Parathyroid adenoma (tissue), 2 donors: ENCODE data around the gene LPAR5.

ENCODE experiments used
- H2AFZ ChIP-seq: fragments of 300-600 bp; sonication (generic); one replicate; pipeline ENCODE4 v1.7.0; 2017; ENCODE audit warnings: antibody characterized with exemption, mild to moderate bottlenecking
- H3K27ac ChIP-seq: fragments of 300-600 bp; sonication (generic); one replicate; pipeline ENCODE4 v1.7.0; 2017
- H3K27me3 ChIP-seq: fragments of 300-600 bp; sonication (generic); one replicate; pipeline ENCODE4 v1.7.0; 2017; ENCODE audit warnings: low read length; ENCODE audit not compliant: control insufficient read depth, insufficient read depth
- H3K36me3 ChIP-seq: fragments of 300-600 bp; sonication (generic); one replicate; pipeline ENCODE4 v1.7.0; 2017; ENCODE audit warnings: low read length; ENCODE audit not compliant: control insufficient read depth, insufficient read depth
- H3K4me1 ChIP-seq: fragments of 300-600 bp; sonication (generic); one replicate; pipeline ENCODE4 v1.7.0; 2017; ENCODE audit warnings: control low read depth
- H3K4me2 ChIP-seq: fragments of 300-600 bp; sonication (generic); one replicate; pipeline ENCODE4 v1.7.0; 2017; ENCODE audit warnings: low read length
- H3K4me3 ChIP-seq: fragments of 300-600 bp; sonication (generic); one replicate; pipeline ENCODE4 v1.7.0; 2017; ENCODE audit warnings: low read depth, low read length
- H3K79me2 ChIP-seq: fragments of 300-600 bp; sonication (generic); one replicate; pipeline ENCODE4 v1.7.0; 2017; ENCODE audit warnings: control low read depth
- H3K9ac ChIP-seq: fragments of 300-600 bp; sonication (generic); one replicate; pipeline ENCODE4 v1.7.0; 2017; ENCODE audit warnings: mild to moderate bottlenecking
- H3K9me3 ChIP-seq: fragments of 300-600 bp; sonication (generic); one replicate; pipeline ENCODE4 v1.7.0; 2017; ENCODE audit warnings: low read length; ENCODE audit not compliant: control insufficient read depth
- CTCF ChIP-seq: fragments of 300-600 bp; sonication (generic); IDR thresholded peaks from one replicate; pipeline ENCODE4 v1.7.0; 2017; ENCODE audit warnings: antibody characterized with exemption, mild to moderate bottlenecking
- donor health status: primary hyperparathyroidism.

Gene LPAR5

DNA sequence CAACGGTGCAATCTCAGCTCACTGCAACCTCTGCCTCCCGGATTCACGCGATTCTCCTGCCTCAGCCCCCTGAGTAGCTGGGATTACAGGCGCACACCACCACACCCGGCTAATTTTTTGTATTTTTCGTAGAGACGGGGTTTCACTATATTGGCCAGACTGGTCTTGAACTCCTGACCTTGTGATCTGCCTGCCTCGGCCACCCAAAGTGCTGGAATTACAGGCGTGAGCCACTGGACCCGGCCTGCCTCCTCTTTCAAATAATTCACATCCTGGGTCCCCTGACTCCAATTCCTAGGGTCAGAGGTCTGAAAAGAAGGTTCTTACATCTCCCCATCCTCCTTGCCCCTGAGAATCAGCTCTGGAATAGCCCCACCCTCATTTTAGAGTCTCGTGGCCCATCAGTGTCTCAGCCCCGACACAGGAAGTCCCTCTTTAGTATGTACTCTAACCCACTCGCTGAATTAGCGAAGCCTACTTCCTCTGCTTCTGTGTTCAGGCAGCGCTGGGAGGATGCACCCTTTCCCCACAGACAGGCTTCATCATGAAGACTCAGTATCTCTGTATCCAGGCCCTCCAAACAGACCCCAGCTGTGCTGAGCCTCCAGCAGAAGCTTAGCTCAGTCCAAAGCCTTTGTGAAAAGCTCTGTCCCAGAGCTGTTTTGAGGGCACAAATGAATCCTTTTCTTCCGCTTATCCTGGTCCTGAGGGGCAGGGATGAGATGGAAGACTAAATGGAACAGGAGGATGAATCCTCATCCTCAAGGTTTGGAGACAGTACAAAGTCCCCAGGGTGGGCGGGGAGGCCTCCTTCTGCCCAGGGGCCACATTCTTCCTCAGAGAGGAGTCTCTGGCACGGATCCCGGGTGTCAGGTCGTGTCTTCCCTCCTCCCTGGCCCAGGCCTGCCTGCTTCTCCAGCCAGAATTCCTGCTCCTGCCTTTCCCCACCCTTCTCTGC is 3.5 kb downstream of the LPAR5 start:
- peak overlapping the region; percentile 69 for H2AFZ ChIP-seq
- no peaks in the 10 kb centered on the region for H3K9me3 ChIP-seq
- no peak overlapping the region for H3K9ac ChIP-seq
- no peak for TF ChIP-seq CTCF
- no peaks in the 10 kb centered on the region for H3K27me3 ChIP-seq
- H3K4me1 ChIP-seq = peaks cover 2% of the 10 kb centered on the region
- no peaks in the 10 kb centered on the region for H3K79me2 ChIP-seq
- H3K36me3 ChIP-seq = no peaks in the 10 kb centered on the region
- H3K4me3 ChIP-seq = no peak overlapping the region
- peak overlapping the region; percentile 39 for H3K27ac ChIP-seq
- H3K4me2 ChIP-seq = no peak overlapping the region

GRCh38 chr12:6631549-6631961 is 4.2 kb downstream of the LPAR5 start:
- Histone ChIP-seq H3K79me2 (no peaks in the 10 kb centered on the region), H3K9me3 (no peaks in the 10 kb centered on the region), H3K27me3 (no peaks in the 10 kb centered on the region), H3K36me3 (no peaks in the 10 kb centered on the region), H3K27ac (no peak overlapping the region), H2AFZ (no peak overlapping the region), H3K4me1 (peaks cover 2% of the 10 kb centered on the region), H3K9ac (no peak overlapping the region), H3K4me2 (no peak overlapping the region), H3K4me3 (no peak overlapping the region)
- TF ChIP-seq CTCF = no peak

DNA sequence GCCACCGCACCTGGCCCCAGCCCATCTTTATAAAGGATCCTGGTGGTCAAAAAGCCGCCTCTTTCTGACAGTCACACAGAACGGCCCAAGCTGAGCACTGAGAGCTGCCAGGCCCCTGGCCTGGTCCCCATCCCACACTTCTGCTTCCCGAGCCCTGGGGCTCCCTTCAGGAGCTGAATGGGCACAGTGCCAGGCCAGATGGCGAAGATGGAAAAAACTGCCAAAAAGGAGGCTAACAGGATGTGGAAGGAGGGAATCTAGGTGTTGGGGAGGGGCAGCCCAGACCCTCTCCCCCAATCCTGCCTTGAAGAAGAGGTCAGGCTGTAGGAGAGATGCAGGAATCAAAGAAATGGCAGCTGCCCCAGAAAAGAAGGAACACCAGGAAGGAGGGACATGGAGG is 5.0 kb downstream of the LPAR5 start:
- TF ChIP-seq CTCF = no peak
- Histone ChIP-seq H2AFZ (no peak overlapping the region), H3K9ac (no peak overlapping the region), H3K9me3 (no peaks in the 10 kb centered on the region), H3K4me1 (peaks cover 2% of the 10 kb centered on the region), H3K79me2 (no peaks in the 10 kb centered on the region), H3K27ac (no peak overlapping the region), H3K27me3 (no peaks in the 10 kb centered on the region), H3K4me3 (no peak overlapping the region), H3K36me3 (no peaks in the 10 kb centered on the region), H3K4me2 (no peak overlapping the region)

GRCh38 chr12:6627616-6628015 is 8.1 kb downstream of the LPAR5 start:
- no peak for TF ChIP-seq CTCF
- no peak overlapping the region for H3K27ac ChIP-seq
- no peak overlapping the region for H3K4me3 ChIP-seq

More at GRCh38 chr12:6627616-6628015, 8.1 kb downstream of the LPAR5 start:
- Histone ChIP-seq H3K4me1 (peaks cover 8% of the 10 kb centered on the region), H3K4me2 (no peak overlapping the region), H3K36me3 (no peaks in the 10 kb centered on the region), H3K9me3 (no peaks in the 10 kb centered on the region), H3K9ac (no peak overlapping the region), H3K79me2 (no peaks in the 10 kb centered on the region), H3K27me3 (no peaks in the 10 kb centered on the region), H2AFZ (no peak overlapping the region)
